ENCODE results near the gene ZCCHC7.

ZCCHC7 gene

GRCh38 chr9:37212435-37212834 is 92.1 kb downstream of the ZCCHC7 start:
- DNase-seq, result no peak

DNA sequence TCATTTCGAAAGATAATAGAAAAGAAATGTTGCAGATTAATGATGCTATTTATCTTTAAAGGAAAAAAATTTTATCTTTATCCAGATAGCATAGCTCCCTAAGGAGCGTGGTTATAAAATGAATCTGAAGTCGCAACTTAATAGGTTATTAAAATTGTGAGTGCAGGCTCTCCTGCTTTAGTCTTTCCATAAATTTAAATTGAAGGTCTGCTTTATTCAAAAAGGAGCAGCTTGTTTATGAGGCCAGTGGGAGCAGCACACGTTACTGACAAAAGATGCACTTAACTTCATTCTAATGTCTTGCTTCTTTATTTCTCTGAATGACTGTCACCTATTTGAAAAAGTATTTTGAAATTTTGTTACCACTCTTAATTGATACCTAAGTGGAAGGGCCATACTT is 95.0 kb downstream of the ZCCHC7 start:
- DNase-seq, result no peak

- no peak for DNase-seq
Measured at GRCh38 chr9:37215830-37216229, 95.5 kb downstream of the ZCCHC7 start.

DNA sequence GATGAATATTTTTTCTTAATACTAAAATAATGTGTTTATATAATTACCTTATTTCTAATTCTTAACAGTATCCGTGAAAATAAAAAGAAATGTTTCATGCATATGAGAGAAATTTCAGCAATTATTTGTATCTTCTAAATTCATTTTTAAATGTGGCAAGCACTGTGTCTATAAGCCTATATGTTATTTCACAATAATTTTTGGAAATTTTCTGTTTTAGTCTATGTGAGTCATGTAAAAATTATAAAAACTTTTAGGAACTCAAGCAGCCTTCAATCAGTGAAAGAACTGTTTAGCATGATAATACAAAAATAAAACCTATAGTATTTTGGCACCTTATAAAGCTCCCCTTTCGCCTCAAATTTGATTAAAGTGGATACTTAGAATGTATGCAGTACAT is 96.8 kb downstream of the ZCCHC7 start:
- DNase-seq, result no peak

DNA sequence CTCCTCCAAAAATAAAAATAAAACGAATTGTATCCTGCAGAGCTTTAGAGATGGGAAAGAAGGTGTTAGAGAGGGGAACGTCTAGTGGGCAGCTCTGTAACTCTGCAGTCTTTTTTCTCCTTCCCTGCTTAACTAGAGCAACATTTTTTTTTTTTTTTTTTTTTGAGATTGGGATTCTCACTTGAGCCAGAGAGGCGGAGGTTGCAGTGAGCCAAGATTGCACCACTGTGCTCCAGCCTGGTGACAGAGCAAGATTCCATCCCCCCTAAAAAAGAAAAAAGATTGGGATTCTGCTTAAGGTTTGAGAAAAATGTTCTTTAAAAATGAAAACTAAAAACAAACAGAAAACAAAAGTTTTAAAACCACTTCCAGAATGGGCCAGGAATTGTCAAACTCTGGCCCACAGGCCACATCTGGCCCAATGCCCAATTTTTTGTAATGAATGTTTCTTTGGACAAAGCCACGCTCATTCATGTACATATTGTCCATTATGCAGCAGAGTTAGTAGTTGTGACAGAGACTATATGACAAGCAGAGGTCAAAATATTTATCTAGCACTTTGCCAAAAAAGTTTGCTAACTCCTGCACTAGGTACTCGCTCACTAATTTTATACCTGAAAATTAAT is 98.5 kb downstream of the ZCCHC7 start:
- DNase-seq, result no peak

DNA sequence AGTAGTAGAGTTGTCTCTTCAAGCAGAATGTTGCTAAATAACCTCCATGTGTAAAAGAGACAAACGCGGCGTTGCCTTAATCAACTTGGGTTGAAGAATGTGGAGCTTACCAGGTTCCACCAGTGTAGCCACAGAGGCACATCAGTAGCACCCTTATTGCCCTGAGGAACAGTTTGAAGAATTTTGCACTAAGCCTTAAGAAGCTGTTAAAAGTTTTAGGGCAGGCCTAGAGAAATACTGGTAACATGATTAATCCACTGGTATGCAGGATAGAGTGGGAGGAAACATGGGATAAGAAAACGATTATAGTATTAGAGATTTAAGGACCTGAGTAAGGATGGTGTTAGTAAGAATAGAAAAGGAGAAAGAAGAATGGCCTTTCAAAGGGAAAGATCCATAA is 100.6 kb downstream of the ZCCHC7 start:
- no peak for DNase-seq

- no peak for DNase-seq
Measured at GRCh38 chr9:37221489-37222106, 101.2 kb downstream of the ZCCHC7 start.

- no peak for DNase-seq
Measured at GRCh38 chr9:37229455-37229854, 109.1 kb downstream of the ZCCHC7 start.

DNA sequence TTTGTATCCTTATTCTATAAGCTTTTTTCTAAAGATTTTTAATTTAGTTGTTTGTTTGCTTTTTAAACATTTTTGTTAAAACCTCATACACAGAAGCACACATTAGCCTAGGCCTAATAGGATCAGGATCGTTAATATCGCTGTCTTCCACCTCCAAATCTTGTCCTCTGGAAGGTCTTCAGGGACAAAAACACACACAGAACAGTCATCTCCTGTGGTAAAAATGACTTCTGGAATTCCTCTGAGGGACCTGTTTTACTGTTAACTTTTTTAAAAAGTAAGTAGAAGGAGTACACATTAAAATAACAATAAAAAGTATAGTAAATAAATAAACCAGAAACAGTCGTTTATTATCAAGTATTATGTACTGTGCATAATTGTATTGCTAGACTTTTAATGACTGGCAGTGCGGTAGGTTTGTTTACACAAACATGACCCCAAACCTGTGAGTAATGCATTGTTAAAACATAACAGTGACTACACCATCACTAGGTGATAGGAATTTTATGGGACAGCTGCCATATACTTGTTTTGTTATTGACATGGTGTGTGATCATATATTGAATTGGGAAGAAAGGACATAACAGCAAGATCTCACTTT is 109.6 kb downstream of the ZCCHC7 start:
- no peak for DNase-seq

- DNase-seq, result no peak
Measured at GRCh38 chr9:37236822-37237221, 116.4 kb downstream of the ZCCHC7 start.

DNA sequence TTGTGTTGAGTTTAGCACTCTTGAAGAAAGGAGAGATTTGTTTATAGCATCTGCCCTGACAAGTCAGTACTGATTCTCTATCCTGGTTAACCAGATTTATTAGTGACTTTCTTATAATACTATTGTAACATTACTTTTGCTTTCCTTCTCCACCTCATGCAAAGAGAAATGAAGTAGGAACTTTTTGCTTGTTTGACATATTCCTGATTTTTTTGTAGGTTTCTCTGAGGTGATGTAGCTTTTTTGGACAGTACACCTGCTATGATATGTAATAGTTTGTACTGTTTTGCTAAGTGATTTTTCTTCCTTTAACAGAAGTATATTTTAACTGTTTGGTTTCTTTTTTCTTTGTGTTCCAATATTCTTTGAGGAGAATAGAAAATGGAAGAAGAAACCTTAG is 117.7 kb downstream of the ZCCHC7 start:
- no peak for DNase-seq

DNA sequence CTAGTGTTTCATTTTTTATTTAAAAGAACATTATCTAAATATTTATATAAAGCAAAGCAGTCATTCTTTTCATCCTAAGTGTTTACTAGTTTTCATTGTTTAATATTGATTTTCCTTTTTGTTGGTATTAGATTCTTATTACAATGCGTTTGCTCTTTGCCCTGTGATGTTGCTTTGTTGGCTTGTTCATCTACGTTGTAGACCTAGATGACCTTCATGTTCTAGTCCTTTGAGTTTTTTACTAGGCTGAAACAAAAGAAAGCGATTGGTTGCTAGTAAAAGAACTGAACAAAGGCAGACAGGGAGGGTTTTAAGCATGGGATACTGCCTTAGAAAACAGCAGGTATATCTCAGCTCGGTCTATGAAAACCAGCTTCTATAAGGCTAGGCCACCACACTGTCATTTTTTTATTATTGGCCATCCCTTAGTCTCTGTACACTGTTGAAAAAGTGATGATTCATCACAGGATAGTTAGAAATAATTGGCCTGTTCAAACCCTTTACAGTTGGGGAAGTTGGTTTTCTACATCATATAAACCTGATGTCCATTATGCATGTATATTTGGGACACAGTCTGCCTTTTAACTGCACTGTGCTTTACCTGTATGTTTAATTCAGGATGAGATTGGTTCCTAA is 119.0 kb downstream of the ZCCHC7 start:
- no peak for DNase-seq

DNA sequence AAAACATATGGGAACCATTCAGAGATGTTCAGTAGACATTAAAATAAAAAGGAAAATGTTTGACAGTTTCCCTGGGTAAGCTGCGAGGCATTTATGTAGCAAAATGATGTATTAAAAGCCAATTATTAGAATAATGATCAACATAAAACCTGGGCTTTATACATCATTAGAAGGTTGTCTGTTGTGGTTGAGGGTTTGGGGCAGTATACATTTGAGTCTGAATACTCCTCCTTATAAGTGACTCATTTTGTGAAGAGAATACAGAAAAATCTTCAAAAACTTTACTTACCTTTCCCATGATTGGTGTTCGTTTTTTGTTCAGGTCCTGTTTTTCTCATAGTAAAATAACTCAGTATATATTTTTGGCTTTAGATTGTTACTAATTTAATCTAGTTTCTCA is 119.5 kb downstream of the ZCCHC7 start:
- no peak for DNase-seq

GRCh38 chr9:37241340-37241739 is 121.0 kb downstream of the ZCCHC7 start:
- no peak for DNase-seq

GRCh38 chr9:37242089-37242488 is 121.7 kb downstream of the ZCCHC7 start:
- no peak for DNase-seq

GRCh38 chr9:37243588-37244345 is 123.4 kb downstream of the ZCCHC7 start:
- DNase-seq, result no peak

DNA sequence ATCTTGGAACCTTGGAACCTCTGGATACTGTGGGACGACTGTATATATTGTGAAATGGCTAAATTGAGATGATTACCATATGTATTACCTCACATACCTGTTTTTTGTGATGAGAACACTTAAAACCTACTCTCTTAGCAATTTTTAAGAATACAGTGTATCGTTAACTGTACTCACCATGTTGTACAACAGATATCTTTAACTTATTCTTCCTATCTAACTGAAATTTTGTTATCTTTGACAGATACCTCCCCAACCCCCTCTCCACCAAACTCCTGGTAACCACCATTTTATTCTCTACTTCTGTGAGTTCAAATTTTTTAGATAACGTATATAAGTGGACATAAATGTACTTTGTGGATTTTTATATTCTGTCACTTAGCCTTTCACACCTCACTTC is 126.5 kb downstream of the ZCCHC7 start:
- no peak for DNase-seq

DNA sequence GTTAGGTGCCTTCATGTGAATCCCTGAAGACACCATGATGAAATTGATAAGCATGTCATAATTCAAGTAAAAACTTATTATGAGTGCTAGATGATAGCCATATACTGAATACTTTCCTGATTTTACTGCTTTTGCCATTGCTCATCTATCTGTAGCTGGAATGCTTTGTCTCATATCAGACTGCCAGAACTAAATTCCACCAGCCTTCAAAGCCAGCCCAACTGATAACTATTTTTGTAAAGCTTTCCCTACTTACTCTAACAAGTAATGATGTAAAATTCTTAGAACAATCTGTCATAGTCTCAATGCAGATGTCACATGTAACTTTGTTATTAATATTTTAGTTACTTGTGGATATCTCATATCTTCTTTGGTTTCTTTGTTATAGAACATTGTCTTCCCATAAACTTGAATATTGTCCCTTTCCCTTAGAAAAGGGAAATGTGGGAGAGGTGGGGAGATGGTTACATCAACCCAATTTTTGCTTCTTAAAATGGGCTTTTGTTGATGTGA is 128.3 kb downstream of the ZCCHC7 start:
- no peak for DNase-seq

- peak; percentile 86 for DNase-seq
Measured at GRCh38 chr9:37251452-37251851, 131.1 kb downstream of the ZCCHC7 start.

- no peak for DNase-seq
Measured at GRCh38 chr9:37253377-37253937, 133.1 kb downstream of the ZCCHC7 start.

DNA sequence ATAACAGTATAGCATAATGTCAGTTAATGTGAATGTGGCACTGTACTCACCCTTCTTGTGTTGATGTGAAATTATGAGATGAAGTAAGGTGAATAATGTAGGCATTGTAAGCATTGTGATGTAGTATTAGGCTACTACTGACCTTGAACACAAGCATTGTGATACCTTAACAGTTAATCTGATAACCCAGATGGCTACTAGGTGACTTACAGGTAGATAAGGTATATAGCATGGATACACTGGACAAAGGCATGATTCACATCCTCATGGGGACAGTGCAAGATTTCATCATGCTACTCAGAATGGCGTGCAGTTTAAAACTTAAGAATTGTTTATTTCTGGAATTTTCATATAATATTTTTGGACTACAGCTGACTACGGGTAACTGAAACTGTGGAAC is 134.8 kb downstream of the ZCCHC7 start:
- DNase-seq, result no peak

DNA sequence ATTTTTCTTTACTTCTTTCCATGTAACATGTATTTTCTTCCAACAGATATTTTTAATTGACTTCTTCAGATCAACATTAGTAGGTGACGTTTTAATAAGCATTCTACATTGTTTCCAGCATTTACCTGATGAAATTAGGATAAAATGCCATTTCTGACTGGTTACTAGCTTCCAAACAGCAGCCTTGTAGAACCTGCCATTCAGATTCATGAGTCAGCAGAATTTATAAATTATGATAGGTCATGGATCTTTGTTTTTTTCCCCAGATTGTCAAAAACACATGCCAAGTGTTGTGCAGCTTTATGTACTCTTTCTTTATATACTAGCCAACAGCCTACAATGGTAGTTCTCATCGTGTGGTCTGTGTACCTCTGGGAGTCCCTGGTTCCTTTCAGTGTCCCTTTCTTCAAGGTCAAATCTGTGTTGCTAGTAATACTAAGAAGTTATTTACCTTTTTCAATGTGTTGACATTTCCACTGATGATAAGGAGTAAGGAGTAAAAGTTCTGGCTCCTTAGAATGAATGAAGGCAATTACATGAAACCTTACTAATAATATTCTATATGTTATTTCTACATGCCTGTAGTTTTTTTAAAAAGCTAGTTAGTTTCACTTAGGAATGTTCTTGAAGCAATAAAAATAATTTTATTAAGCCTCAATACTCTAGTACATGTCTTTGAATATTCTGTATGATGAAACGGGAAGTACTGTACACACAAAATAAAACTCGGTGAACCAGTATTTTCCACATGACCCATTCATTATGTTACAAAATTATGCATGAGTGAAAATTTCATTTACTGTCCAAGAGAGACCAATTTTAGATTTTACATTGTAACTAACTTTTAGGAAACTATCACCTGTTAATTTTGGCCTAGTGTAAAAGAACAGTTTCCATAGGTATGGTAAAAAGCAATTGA is 135.8 kb downstream of the ZCCHC7 start:
- DNase-seq, result no peak

Data from retina (tissue), 1 donor.